Central memory CD8-positive, alpha-beta T cell (primary cell): Measurements from ENCODE around the gene HTR2C.
"Not testable (repeated sequence)": the region's sequence is repeated elsewhere in the genome, so short reads cannot be mapped to it uniquely, and the experiment has no call there.

Source experiments
- ATAC-seq: fragments of 150-1000 bp; cut with Tn5 transposase; replicated peaks from 2 replicates; pipeline ENCODE4 v1.10.0; 2022; ENCODE audit warnings: mild to moderate bottlenecking, moderate FRiP score, moderate number of reproducible peaks; ENCODE audit not compliant: poor library complexity, severe bottlenecking; ENCODE audit errors: extremely low read depth
- DNase-seq, 2 donors: peaks; one replicate each; pipeline ENCODE4 v3.0.0; 2021; ENCODE audit warnings: low spot score in 2 of 2
- H3K27ac Mint-ChIP-seq: one replicate; pipeline ENCODE4 v1.8.0; 2022; ENCODE audit warnings: low read depth, mild to moderate bottlenecking, moderate library complexity, mixed read lengths
- H3K27me3 Mint-ChIP-seq: one replicate; pipeline ENCODE4 v1.8.0; 2022; ENCODE audit warnings: mixed read lengths
- H3K36me3 Mint-ChIP-seq: one replicate; pipeline ENCODE4 v1.8.0; 2022; ENCODE audit warnings: mild to moderate bottlenecking, moderate library complexity, mixed read lengths; ENCODE audit not compliant: insufficient read depth
- H3K4me1 Mint-ChIP-seq: one replicate; pipeline ENCODE4 v1.8.0; 2022; ENCODE audit warnings: mixed read lengths
- H3K4me3 Mint-ChIP-seq: one replicate; pipeline ENCODE4 v1.8.0; 2022; ENCODE audit warnings: mild to moderate bottlenecking, moderate library complexity, mixed read lengths
- H3K9me3 Mint-ChIP-seq: one replicate; pipeline ENCODE4 v1.8.0; 2022; ENCODE audit warnings: mixed read lengths

HTR2C gene

DNA sequence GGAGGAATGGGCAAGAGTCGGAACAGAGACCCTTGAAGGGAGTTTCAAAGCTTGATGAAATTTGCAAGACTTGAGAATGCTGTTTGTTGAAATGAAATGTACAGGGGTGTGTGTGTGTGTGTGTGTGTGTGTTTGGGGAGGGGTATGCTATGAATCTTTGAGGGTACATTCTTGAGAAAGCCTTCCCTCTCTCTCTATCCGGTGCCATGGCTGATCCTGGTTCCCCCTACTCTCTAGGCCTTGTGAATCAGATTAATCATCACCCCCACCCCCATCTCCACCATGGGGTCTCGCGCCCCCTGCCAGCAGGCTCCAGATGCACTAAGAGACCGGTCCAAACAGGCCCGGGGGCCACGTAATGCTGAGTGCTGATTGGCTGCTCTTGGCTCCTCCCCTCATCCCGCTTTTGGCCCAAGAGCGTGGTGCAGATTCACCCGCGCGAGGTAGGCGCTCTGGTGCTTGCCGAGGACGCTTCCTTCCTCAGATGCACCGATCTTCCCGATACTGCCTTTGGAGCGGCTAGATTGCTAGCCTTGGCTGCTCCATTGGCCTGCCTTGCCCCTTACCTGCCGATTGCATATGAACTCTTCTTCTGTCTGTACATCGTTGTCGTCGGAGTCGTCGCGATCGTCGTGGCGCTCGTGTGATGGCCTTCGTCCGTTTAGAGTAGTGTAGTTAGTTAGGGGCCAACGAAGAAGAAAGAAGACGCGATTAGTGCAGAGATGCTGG is at the start of gene HTR2C:
HTR2C (plus strand) TSS at position 441 of the 729 bp plus-strand sequence. CDS start 142,851 bp downstream, outside the sequence.
- DNase-seq (no peak), ATAC-seq (no peak)
- no peak within 1 kb of the TSS for H3K4me3 Mint-ChIP-seq
- peaks cover 10% of the 10 kb centered on the region for H3K27me3 Mint-ChIP-seq
- no peaks in the 10 kb centered on the region for H3K36me3 Mint-ChIP-seq
- no peak within 1 kb of the TSS for H3K27ac Mint-ChIP-seq
- no peaks in the 10 kb centered on the region for H3K4me1 Mint-ChIP-seq
- H3K9me3 Mint-ChIP-seq: peaks cover 5% of the 10 kb centered on the region

- DNase-seq (no peak), ATAC-seq (no peak)
- no peak overlapping the region for H3K27ac Mint-ChIP-seq
- peaks cover 10% of the 10 kb centered on the region for H3K27me3 Mint-ChIP-seq
- no peak overlapping the region for H3K4me3 Mint-ChIP-seq
- peaks cover 5% of the 10 kb centered on the region for H3K9me3 Mint-ChIP-seq
- H3K4me1 Mint-ChIP-seq: no peaks in the 10 kb centered on the region
- H3K36me3 Mint-ChIP-seq: no peaks in the 10 kb centered on the region
Measured at GRCh38 chrX:114580336-114580735, 3.5 kb upstream of the HTR2C start.

GRCh38 chrX:114581528-114582263 is 2.2 kb upstream of the HTR2C start:
- Mint-ChIP-seq H3K9me3 (peaks cover 5% of the 10 kb centered on the region), H3K4me1 (no peaks in the 10 kb centered on the region), H3K27ac (no peak overlapping the region), H3K36me3 (no peaks in the 10 kb centered on the region), H3K4me3 (no peak overlapping the region), H3K27me3 (peaks cover 10% of the 10 kb centered on the region)
- no peak for DNase-seq
- ATAC-seq: no peak

DNA sequence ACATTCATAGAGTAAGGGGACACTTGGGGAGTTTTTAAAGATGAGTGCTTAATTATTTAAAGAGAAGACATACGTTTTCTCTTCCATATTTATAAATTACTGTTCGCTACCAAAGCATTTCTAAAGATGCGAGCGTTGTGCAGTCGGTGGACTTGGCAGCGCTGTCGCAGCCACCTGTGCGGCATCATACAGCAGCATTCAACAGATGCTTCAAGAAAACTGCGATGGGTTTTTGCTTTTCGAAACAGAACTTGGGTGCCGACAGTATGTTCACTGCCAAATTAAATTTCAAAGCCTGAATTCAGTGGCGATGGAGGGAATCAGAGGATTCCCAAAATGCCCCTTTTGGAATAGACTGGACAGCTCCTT is 1.6 kb upstream of the HTR2C start:
- Mint-ChIP-seq H3K4me3 (no peak overlapping the region), H3K36me3 (no peaks in the 10 kb centered on the region), H3K27me3 (peaks cover 10% of the 10 kb centered on the region), H3K4me1 (no peaks in the 10 kb centered on the region), H3K9me3 (peaks cover 5% of the 10 kb centered on the region), H3K27ac (no peak overlapping the region)
- ATAC-seq (no peak), DNase-seq (no peak)

- Mint-ChIP-seq H3K4me3 (no peak overlapping the region), H3K36me3 (no peaks in the 10 kb centered on the region), H3K9me3 (peaks cover 5% of the 10 kb centered on the region), H3K4me1 (no peaks in the 10 kb centered on the region), H3K27ac (no peak overlapping the region), H3K27me3 (peaks cover 10% of the 10 kb centered on the region)
- no peak for DNase-seq
- no peak for ATAC-seq
Measured at GRCh38 chrX:114582698-114583395, 1.0 kb upstream of the HTR2C start.

DNA sequence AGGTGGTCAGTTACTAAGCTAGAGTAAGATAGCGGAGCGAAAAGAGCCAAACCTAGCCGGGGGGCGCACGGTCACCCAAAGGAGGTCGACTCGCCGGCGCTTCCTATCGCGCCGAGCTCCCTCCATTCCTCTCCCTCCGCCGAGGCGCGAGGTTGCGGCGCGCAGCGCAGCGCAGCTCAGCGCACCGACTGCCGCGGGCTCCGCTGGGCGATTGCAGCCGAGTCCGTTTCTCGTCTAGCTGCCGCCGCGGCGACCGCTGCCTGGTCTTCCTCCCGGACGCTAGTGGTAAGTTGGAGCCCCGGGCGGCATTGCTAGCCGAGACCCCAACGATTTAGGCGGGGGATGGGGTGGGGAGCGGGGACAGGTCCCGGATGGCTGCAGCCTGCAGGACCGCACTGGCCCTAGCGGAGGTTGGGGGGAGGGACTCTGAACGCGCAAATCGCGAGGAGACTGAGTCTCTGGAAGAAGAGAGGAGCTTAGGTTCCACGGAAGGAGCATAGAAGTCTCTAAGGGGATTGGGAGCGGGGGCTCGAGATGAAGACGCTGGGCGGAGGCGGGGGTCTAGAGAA is 573 bp downstream of the HTR2C start:
- Mint-ChIP-seq H3K27ac (no peak overlapping the region), H3K4me1 (no peaks in the 10 kb centered on the region), H3K27me3 (peaks cover 10% of the 10 kb centered on the region), H3K36me3 (no peaks in the 10 kb centered on the region), H3K9me3 (peaks cover 5% of the 10 kb centered on the region), H3K4me3 (no peak overlapping the region)
- DNase-seq (no peak), ATAC-seq (no peak)

- Mint-ChIP-seq H3K27me3 (peaks cover 10% of the 10 kb centered on the region), H3K4me3 (no peak overlapping the region), H3K4me1 (no peaks in the 10 kb centered on the region), H3K9me3 (peaks cover 5% of the 10 kb centered on the region), H3K36me3 (no peaks in the 10 kb centered on the region), H3K27ac (no peak overlapping the region)
- no peak for ATAC-seq
- DNase-seq: no peak
Measured at GRCh38 chrX:114584983-114585842, 1.3 kb downstream of the HTR2C start.

DNA sequence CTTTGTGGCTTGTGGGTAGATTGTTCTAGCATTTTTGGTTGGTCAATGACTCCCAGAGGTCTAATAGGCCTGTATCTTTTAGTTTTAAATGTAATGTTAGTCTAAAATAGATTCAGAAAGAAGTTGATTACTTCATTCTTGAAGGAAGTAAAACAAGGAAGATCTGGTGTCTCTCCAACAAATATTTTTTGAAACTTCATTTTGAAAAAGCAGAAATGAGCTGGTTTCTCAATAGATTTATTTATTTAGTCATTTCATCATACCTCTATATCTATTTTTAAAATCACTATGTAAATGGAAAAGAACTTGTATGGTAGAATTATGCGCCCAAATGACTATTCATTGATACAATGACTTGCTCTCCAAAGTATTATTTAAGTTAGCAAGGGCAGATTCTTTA is 7.2 kb downstream of the HTR2C start:
- no peaks in the 10 kb centered on the region for H3K9me3 Mint-ChIP-seq

GRCh38 chrX:114599305-114599704 is 15.4 kb downstream of the HTR2C start:
- Mint-ChIP-seq H3K36me3 (no peaks in the 10 kb centered on the region), H3K4me1 (no peaks in the 10 kb centered on the region), H3K4me3 (no peak overlapping the region), H3K27ac (no peak overlapping the region), H3K27me3 (no peaks in the 10 kb centered on the region), H3K9me3 (peaks cover 5% of the 10 kb centered on the region)
- DNase-seq: no peak
- ATAC-seq: no peak

More for the DNA sequence above, 7.2 kb downstream of the HTR2C start:
- no peaks in the 10 kb centered on the region for H3K36me3 Mint-ChIP-seq
- no peak for ATAC-seq
- H3K27ac Mint-ChIP-seq: no peak overlapping the region
- H3K4me1 Mint-ChIP-seq: no peaks in the 10 kb centered on the region
- DNase-seq: no peak
- H3K4me3 Mint-ChIP-seq: no peak overlapping the region
- no peaks in the 10 kb centered on the region for H3K27me3 Mint-ChIP-seq

DNA sequence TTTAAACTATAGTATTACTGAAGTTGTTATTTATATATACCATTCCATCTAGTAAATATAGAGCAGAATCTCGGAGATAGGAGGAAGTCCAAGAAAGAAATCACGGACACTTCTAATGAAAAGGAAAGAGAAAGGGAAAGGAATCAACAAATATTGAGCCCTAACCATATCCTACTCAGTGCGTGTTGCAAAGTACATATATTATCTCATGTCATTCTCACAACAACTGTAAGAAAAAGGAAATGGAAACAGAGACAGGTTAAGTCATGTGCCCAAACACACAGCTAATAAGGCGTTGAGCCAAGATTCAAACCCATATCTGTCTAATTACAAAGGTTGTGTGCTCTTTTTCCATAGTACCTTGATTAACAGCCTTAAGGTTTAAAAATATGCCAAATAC is 16.0 kb downstream of the HTR2C start:
- Mint-ChIP-seq H3K4me3 (no peak overlapping the region), H3K36me3 (no peaks in the 10 kb centered on the region), H3K9me3 (peaks cover 5% of the 10 kb centered on the region), H3K4me1 (no peaks in the 10 kb centered on the region), H3K27me3 (no peaks in the 10 kb centered on the region), H3K27ac (no peak overlapping the region)
- no peak for ATAC-seq
- no peak for DNase-seq

- ATAC-seq, H3K4me3 Mint-ChIP-seq, H3K27me3 Mint-ChIP-seq, H3K36me3 Mint-ChIP-seq, H3K4me1 Mint-ChIP-seq, DNase-seq, H3K27ac Mint-ChIP-seq: not testable (repeated sequence)
- peaks cover 16% of the 10 kb centered on the region for H3K9me3 Mint-ChIP-seq
Measured at GRCh38 chrX:114606619-114607018, 22.7 kb downstream of the HTR2C start.
